KOPT-K1 (cell line): ENCODE results near the gene FHOD3.

Experiments
- H3K27ac ChIP-seq: fragments of 200-600 bp; sonication (generic); 2 replicates; pipeline ENCODE4 v1.5.1; 2016; ENCODE audit warnings: antibody characterized with exemption, mild to moderate bottlenecking, low read depth, low read length; ENCODE audit not compliant: poor library complexity, severe bottlenecking
- H3K36me3 ChIP-seq: fragments of 200-600 bp; sonication (generic); 2 replicates; pipeline ENCODE4 v1.5.1; 2017; ENCODE audit warnings: antibody characterized with exemption, mild to moderate bottlenecking, low read length, moderate library complexity; ENCODE audit not compliant: insufficient read depth
- H3K9me3 ChIP-seq: fragments of 200-600 bp; sonication (generic); 2 replicates; pipeline ENCODE4 v1.5.1; 2017; ENCODE audit warnings: antibody characterized with exemption, low read length, mild to moderate bottlenecking; ENCODE audit not compliant: insufficient read depth, poor library complexity, severe bottlenecking

FHOD3 gene

GRCh38 chr18:36505665-36506064 lies 208.2 kb downstream of the FHOD3 start:
- Histone ChIP-seq H3K36me3 (no peaks in the 10 kb centered on the region), H3K9me3 (no peaks in the 10 kb centered on the region), H3K27ac (no peak overlapping the region)

GRCh38 chr18:36509646-36510197 lies 212.2 kb downstream of the FHOD3 start:
- H3K27ac ChIP-seq: no peak overlapping the region
- no peaks in the 10 kb centered on the region for H3K36me3 ChIP-seq
- H3K9me3 ChIP-seq: no peaks in the 10 kb centered on the region

GRCh38 chr18:36511791-36512352 lies 214.4 kb downstream of the FHOD3 start:
- H3K36me3 ChIP-seq: no peaks in the 10 kb centered on the region
- H3K27ac ChIP-seq: no peak overlapping the region
- no peaks in the 10 kb centered on the region for H3K9me3 ChIP-seq

GRCh38 chr18:36513556-36513955 lies 216.0 kb downstream of the FHOD3 start:
- no peaks in the 10 kb centered on the region for H3K9me3 ChIP-seq
- H3K27ac ChIP-seq: no peak overlapping the region
- no peaks in the 10 kb centered on the region for H3K36me3 ChIP-seq

- H3K27ac ChIP-seq: no peak overlapping the region
- no peaks in the 10 kb centered on the region for H3K9me3 ChIP-seq
- no peaks in the 10 kb centered on the region for H3K36me3 ChIP-seq
These were observed 217.3 kb downstream of the FHOD3 start for GRCh38 chr18:36514778-36515177.

- Histone ChIP-seq H3K27ac (no peak overlapping the region), H3K9me3 (no peaks in the 10 kb centered on the region), H3K36me3 (no peaks in the 10 kb centered on the region)
These were observed 218.7 kb downstream of the FHOD3 start for GRCh38 chr18:36516258-36516657.

- no peaks in the 10 kb centered on the region for H3K36me3 ChIP-seq
- no peak overlapping the region for H3K27ac ChIP-seq
- no peaks in the 10 kb centered on the region for H3K9me3 ChIP-seq
These were observed 219.2 kb downstream of the FHOD3 start for GRCh38 chr18:36516726-36517125.

- Histone ChIP-seq H3K27ac (no peak overlapping the region), H3K36me3 (no peaks in the 10 kb centered on the region), H3K9me3 (no peaks in the 10 kb centered on the region)
These were observed 221.3 kb downstream of the FHOD3 start for GRCh38 chr18:36518839-36519238.

GRCh38 chr18:36519358-36519757 lies 221.8 kb downstream of the FHOD3 start:
- Histone ChIP-seq H3K27ac (no peak overlapping the region), H3K36me3 (no peaks in the 10 kb centered on the region), H3K9me3 (no peaks in the 10 kb centered on the region)

GRCh38 chr18:36522509-36522908 lies 225.0 kb downstream of the FHOD3 start:
- H3K36me3 ChIP-seq: no peaks in the 10 kb centered on the region

GRCh38 chr18:36525913-36526312 lies 228.4 kb downstream of the FHOD3 start:
- Histone ChIP-seq H3K9me3 (no peaks in the 10 kb centered on the region), H3K27ac (no peak overlapping the region), H3K36me3 (no peaks in the 10 kb centered on the region)

More at GRCh38 chr18:36522509-36522908, 225.0 kb downstream of the FHOD3 start:
- H3K9me3 ChIP-seq: no peaks in the 10 kb centered on the region
- H3K27ac ChIP-seq: no peak overlapping the region

GRCh38 chr18:36526611-36527010 lies 229.1 kb downstream of the FHOD3 start:
- H3K9me3 ChIP-seq: no peaks in the 10 kb centered on the region
- no peaks in the 10 kb centered on the region for H3K36me3 ChIP-seq

GRCh38 chr18:36527051-36527450 lies 229.5 kb downstream of the FHOD3 start:
- no peaks in the 10 kb centered on the region for H3K36me3 ChIP-seq
- H3K27ac ChIP-seq: no peak overlapping the region
- no peaks in the 10 kb centered on the region for H3K9me3 ChIP-seq

More at GRCh38 chr18:36526611-36527010, 229.1 kb downstream of the FHOD3 start:
- H3K27ac ChIP-seq: no peak overlapping the region

- Histone ChIP-seq H3K36me3 (no peaks in the 10 kb centered on the region), H3K9me3 (no peaks in the 10 kb centered on the region), H3K27ac (no peak overlapping the region)
These were observed 230.4 kb downstream of the FHOD3 start for GRCh38 chr18:36527740-36528455.

- no peaks in the 10 kb centered on the region for H3K36me3 ChIP-seq
- H3K9me3 ChIP-seq: no peaks in the 10 kb centered on the region
- no peak overlapping the region for H3K27ac ChIP-seq
These were observed 232.2 kb downstream of the FHOD3 start for GRCh38 chr18:36529747-36530146.
